SK-N-SH (cell line): Measurements from ENCODE around the gene ZNF605. TPM values are rescaled to one million over a fixed set of nuclear protein-coding genes. Genes with fewer than 3 reads are reported as not detected.

Source experiments
- CTCF ChIA-PET: fragments of 300-600, 350-600 bp; formaldehyde crosslinking; extraction: SDS; loops from one replicate; lab custom pipeline; 2021; lab: Yijun Ruan, JAX
- POLR2A ChIA-PET: fragments of 350-600 bp; sonication (Branson Sonifier 250); formaldehyde crosslinking; extraction: SDS; loops from one replicate; lab custom pipeline; 2020; ENCODE audit warnings: antibody characterized with exemption, inconsistent platforms; lab: Yijun Ruan, JAX
- DNase-seq: peaks from one replicate; pipeline ENCODE4 v3.0.0; 2012
- H2AFZ ChIP-seq: fragments of 200-600 bp; sonication (generic); 2 replicates; pipeline ENCODE4 v1.8.1; 2016; ENCODE audit warnings: antibody characterized with exemption, mild to moderate bottlenecking, low read depth
- H3F3A ChIP-seq: fragments of 200-600 bp; sonication (generic); replicated peaks from 2 replicates; pipeline ENCODE3; 2016; ENCODE audit warnings: antibody characterized with exemption, mild to moderate bottlenecking; ENCODE audit not compliant: insufficient read depth
- H3K27ac ChIP-seq, 2 experiments: fragments of 200-500 bp in 1 of 2; fragments of 200-600 bp in 1 of 2; sonication (Bioruptor generic) in 1 of 2; sonication (generic), shearing (Covaris generic) in 1 of 2; 2 replicates each; pipeline versions ENCODE4 v1.5.1 to v1.6.1; 2014 to 2016; ENCODE audit warnings: low read depth in 2 of 2, inconsistent platforms in 1 of 2, low read length in 1 of 2, mild to moderate bottlenecking in 1 of 2, mixed read lengths in 1 of 2
- H3K27me3 ChIP-seq: fragments of 200-600 bp; sonication (generic), shearing (Covaris generic); 2 replicates; pipeline ENCODE4 v1.6.1; 2016; ENCODE audit warnings: mixed run types; ENCODE audit not compliant: insufficient read depth
- H3K36me3 ChIP-seq, 2 experiments: fragments of 200-500 bp in 1 of 2; fragments of 200-600 bp in 1 of 2; sonication (Bioruptor generic) in 1 of 2; sonication (generic) in 1 of 2; replicated peaks in 1 of 2; 2 replicates each; pipeline versions ENCODE3 to v1.5.1; 2014 to 2016; ENCODE audit warnings: low read length in 1 of 2, mild to moderate bottlenecking in 1 of 2; ENCODE audit not compliant: insufficient read depth in 2 of 2, control insufficient read depth in 1 of 2
- H3K4me1 ChIP-seq, 2 experiments: fragments of 200-500 bp in 1 of 2; fragments of 200-600 bp in 1 of 2; sonication (Bioruptor generic) in 1 of 2; sonication (generic), shearing (Covaris generic) in 1 of 2; 2 replicates each; pipeline versions ENCODE4 v1.5.1 to v1.6.1; 2014 to 2016; ENCODE audit warnings: low read depth in 1 of 2, low read length in 1 of 2, mixed run types in 1 of 2; ENCODE audit not compliant: insufficient read depth in 2 of 2, control insufficient read depth in 1 of 2
- H3K4me2 ChIP-seq: fragments of 200-600 bp; sonication (generic), shearing (Covaris generic); 2 replicates; pipeline ENCODE4 v1.6.1; 2017; ENCODE audit warnings: mixed run types
- H3K4me3 ChIP-seq, 2 experiments: fragments of 200-500 bp in 1 of 2; fragments of 200-600 bp in 1 of 2; sonication (Bioruptor generic) in 1 of 2; sonication (generic), shearing (Covaris generic) in 1 of 2; 2 replicates each; pipeline versions ENCODE4 v1.5.1 to v1.8.1; 2014 to 2016; ENCODE audit warnings: low read depth in 2 of 2, inconsistent platforms in 1 of 2, low read length in 1 of 2, mild to moderate bottlenecking in 1 of 2, mixed read lengths in 1 of 2, moderate library complexity in 1 of 2
- H3K79me2 ChIP-seq: fragments of 200-600 bp; sonication (generic); 2 replicates; pipeline ENCODE4 v1.8.1; 2017; ENCODE audit warnings: mild to moderate bottlenecking; ENCODE audit not compliant: insufficient read depth
- H3K9ac ChIP-seq: fragments of 200-600 bp; sonication (generic); 2 replicates; pipeline ENCODE4 v1.6.1; 2017; ENCODE audit warnings: mixed run types
- H3K9me2 ChIP-seq: fragments of 200-600 bp; sonication (generic); 2 replicates; pipeline ENCODE4 v1.6.1; 2017; ENCODE audit warnings: mixed run types
- H3K9me3 ChIP-seq: fragments of 200-600 bp; sonication (generic); 2 replicates; pipeline ENCODE4 v1.6.1; 2017; ENCODE audit warnings: mixed run types, mild to moderate bottlenecking, moderate library complexity
- H4K20me1 ChIP-seq: fragments of 200-600 bp; sonication (generic); 2 replicates; pipeline ENCODE4 v1.6.1; 2017; ENCODE audit warnings: mild to moderate bottlenecking, mixed run types; ENCODE audit not compliant: insufficient read depth
- CHD2 ChIP-seq: fragments of 150-350 bp; IDR thresholded peaks from 2 replicates; pipeline ENCODE4 v1.6.1; 2018; ENCODE audit warnings: low read length; ENCODE audit not compliant: partially characterized antibody
- EZH2phosphoT487 ChIP-seq: fragments of 200-600 bp; sonication (generic); IDR thresholded peaks from 2 replicates; pipeline ENCODE4 v1.6.1; 2017; ENCODE audit warnings: low read depth, mixed run types, mild to moderate bottlenecking, antibody characterized with exemption, moderate library complexity, borderline replicate concordance
- FOSL2 ChIP-seq: IDR thresholded peaks from 2 replicates; pipeline ENCODE4 v1.4.0; 2012; ENCODE audit warnings: low read depth, mild to moderate bottlenecking, moderate library complexity, borderline replicate concordance
- FOXM1 ChIP-seq: IDR thresholded peaks from 2 replicates; pipeline ENCODE4 v1.4.0; 2012; ENCODE audit warnings: low read depth, mild to moderate bottlenecking
- GABPA ChIP-seq: IDR thresholded peaks from 2 replicates; pipeline ENCODE4 v1.4.0; 2012; ENCODE audit warnings: low read depth, mild to moderate bottlenecking
- GATA2 ChIP-seq: sonication (generic); formaldehyde crosslinking; IDR thresholded peaks from 2 replicates; pipeline ENCODE4 v1.5.0; 2020; ENCODE audit warnings: mild to moderate bottlenecking, missing genetic modification reagents
- IRF3 ChIP-seq: fragments of 150-350 bp; IDR thresholded peaks from 2 replicates; pipeline ENCODE4 v1.6.1; 2016; ENCODE audit warnings: mild to moderate bottlenecking, low read depth, low read length
- JUND ChIP-seq: IDR thresholded peaks from 2 replicates; pipeline ENCODE4 v1.4.0; 2012
- MXI1 ChIP-seq: IDR thresholded peaks from 2 replicates; pipeline ENCODE4 v1.6.1; 2012; ENCODE audit warnings: mild to moderate bottlenecking, low read depth, low read length, improper control_type of control experiment
- NRF1 ChIP-seq: IDR thresholded peaks from 2 replicates; pipeline ENCODE4 v1.6.1; 2012; ENCODE audit warnings: low read depth, mild to moderate bottlenecking, low read length
- RAD21 ChIP-seq: IDR thresholded peaks from 2 replicates; pipeline ENCODE4 v1.6.1; 2012; ENCODE audit warnings: mild to moderate bottlenecking, low read length
- SMC3 ChIP-seq: IDR thresholded peaks from 2 replicates; pipeline ENCODE4 v1.6.1; 2012; ENCODE audit warnings: low read depth, low read length, improper control_type of control experiment
- TCF12 ChIP-seq: IDR thresholded peaks from 2 replicates; pipeline ENCODE4 v1.4.0; 2012
- TEAD4 ChIP-seq: IDR thresholded peaks from 2 replicates; pipeline ENCODE4 v1.4.0; 2012; ENCODE audit warnings: mild to moderate bottlenecking, borderline replicate concordance; ENCODE audit not compliant: insufficient read depth
- YY1 ChIP-seq: IDR thresholded peaks from 2 replicates; pipeline ENCODE4 v1.4.0; 2012; ENCODE audit warnings: low read depth, mild to moderate bottlenecking
- WGBS: methylation state at CpG from one replicate; pipeline ENCODE4 v1.1.6; 2017; ENCODE audit warnings: low lambda C conversion rate; 5-methylcytosine and 5-hydroxymethylcytosine counted together
- polyA plus RNA-seq, 3 experiments: library from polyadenylated mRNA; depleted of rRNA; stranded (reverse); fragments of >200 nt; gene quantifications; 2 replicates each; pipeline ENCODE4 v1.2.3, GENCODE V29; 2012
- TF ChIP-seq, protein P1 (sequence below): IDR thresholded peaks from 2 replicates; pipeline ENCODE4 v1.4.0; 2012; ENCODE audit warnings: low read depth
- TF ChIP-seq, protein P2 (sequence below): fragments of 200-600 bp; sonication (generic); IDR thresholded peaks from 2 replicates; pipeline ENCODE4 v1.6.1; 2017; ENCODE audit warnings: antibody characterized with exemption, mild to moderate bottlenecking, moderate library complexity
- TF ChIP-seq, protein P3 (sequence below): IDR thresholded peaks from 2 replicates; pipeline ENCODE4 v1.4.0; 2012; ENCODE audit warnings: low read depth, borderline replicate concordance
- TF ChIP-seq, protein P4 (sequence below): IDR thresholded peaks from 2 replicates; pipeline ENCODE4 v1.6.1; 2012; ENCODE audit warnings: mild to moderate bottlenecking, low read depth, low read length, moderate library complexity
- TF ChIP-seq, protein P5 (sequence below): IDR thresholded peaks from 2 replicates; pipeline ENCODE4 v1.4.0; 2012; ENCODE audit warnings: low read depth, borderline replicate concordance
- TF ChIP-seq, protein P6 (sequence below): IDR thresholded peaks from 2 replicates; pipeline ENCODE4; 2012

ZNF605 gene
- 4.0 and 6.9 TPM in 2 replicates for polyA plus RNA-seq (2012; rRNA removed)
- 2.6 and 2.9 TPM in 2 replicates for polyA plus RNA-seq (2012; cell fraction: cytosol; rRNA removed)
- 10.6 and 23.4 TPM in 2 replicates for polyA plus RNA-seq (2012; cell fraction: nucleus; rRNA removed)

DNA sequence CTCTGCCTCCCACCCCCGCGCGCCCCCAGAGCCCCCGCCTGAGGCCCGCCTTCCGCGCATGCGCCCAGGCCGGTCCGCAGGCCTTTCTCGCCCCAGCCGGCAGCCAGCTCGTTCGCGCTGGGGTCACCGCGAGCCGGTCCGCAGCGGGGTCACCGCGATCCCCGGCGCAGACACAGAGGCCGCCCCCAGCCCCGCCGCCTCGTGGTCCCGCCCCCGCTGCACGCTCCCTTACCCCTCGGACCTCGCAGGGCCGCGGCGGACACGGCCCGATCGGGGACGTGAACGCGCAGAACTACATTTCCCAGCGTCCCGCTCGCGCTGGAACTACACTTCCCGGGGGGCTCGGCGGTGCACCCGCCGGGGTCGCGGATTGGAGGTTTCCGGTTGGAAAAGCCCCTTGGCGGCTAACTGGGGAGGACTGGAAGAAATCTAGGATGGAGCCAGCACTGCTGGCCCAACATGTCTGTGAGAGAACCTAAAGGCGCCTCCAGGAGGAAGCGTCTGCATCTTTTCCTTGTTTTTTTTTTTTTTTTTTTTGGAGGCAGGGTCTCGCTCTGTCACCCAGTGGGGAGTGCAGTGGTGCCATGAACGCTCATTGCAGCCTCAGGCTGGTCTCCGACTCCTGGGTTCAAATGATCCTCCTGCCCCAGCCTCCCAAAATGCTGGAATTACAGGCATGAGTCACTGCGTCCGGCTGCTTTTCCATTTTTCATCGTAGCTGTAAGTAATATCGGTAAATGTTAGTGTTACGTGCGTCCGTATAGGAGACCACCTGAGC is at the start of gene ZNF605:
TSS of gene ZNF605 (minus strand) at position 296 of the 778 bp plus-strand sequence. CDS start 10,671 bp downstream, outside the sequence.
- peak within 1 kb of the TSS; percentile 36 to 71 for H3K27ac ChIP-seq
- no peaks in the 10 kb centered on the region for H3K27me3 ChIP-seq
- CTCF ChIA-PET: no interaction called here
- H3F3A ChIP-seq: no peaks in the 10 kb centered on the region
- POLR2A ChIA-PET: interaction anchor here (1.0 to 1.5 kb wide), 2 partner anchors 30 to 124 kb away, joined by 3 to 5 read pairs; partner anchors contain the start of gene ZNF26
- H3K79me2 ChIP-seq: peaks cover 35% of the 10 kb centered on the region
- H3K9me3 ChIP-seq: no peaks in the 10 kb centered on the region
- peak within 1 kb of the TSS; percentile 94 for H2AFZ ChIP-seq
- peak within 1 kb of the TSS; percentile 82 for H3K4me2 ChIP-seq
- H3K4me3 ChIP-seq: peak within 1 kb of the TSS; percentile 55 to 78
- peak within 1 kb of the TSS; percentile 72 for H3K9ac ChIP-seq
- no peaks in the 10 kb centered on the region for H4K20me1 ChIP-seq
- peak; percentile 97 for DNase-seq
- 1% methylated on average over 26 of the region's 67 CpGs for WGBS
- peaks cover 0 to 7% of the 10 kb centered on the region in 2 experiments; a peak in 1 of 4 replicates for H3K4me1 ChIP-seq
- no peaks in the 10 kb centered on the region for H3K9me2 ChIP-seq
- H3K36me3 ChIP-seq: peaks cover 0 to 4% of the 10 kb centered on the region in 2 experiments
- no peak for TF ChIP-seq FOXM1
- no peak for TF ChIP-seq TEAD4
- no peak for TF ChIP-seq GATA2 (CRISPR knock-in tag)
- TF ChIP-seq TCF12: no peak
- TF ChIP-seq, protein P1, sequence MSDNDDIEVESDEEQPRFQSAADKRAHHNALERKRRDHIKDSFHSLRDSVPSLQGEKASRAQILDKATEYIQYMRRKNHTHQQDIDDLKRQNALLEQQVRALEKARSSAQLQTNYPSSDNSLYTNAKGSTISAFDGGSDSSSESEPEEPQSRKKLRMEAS: peak; percentile 56; the same call in 1 of the 2 replicates
- TF ChIP-seq, protein P2, sequence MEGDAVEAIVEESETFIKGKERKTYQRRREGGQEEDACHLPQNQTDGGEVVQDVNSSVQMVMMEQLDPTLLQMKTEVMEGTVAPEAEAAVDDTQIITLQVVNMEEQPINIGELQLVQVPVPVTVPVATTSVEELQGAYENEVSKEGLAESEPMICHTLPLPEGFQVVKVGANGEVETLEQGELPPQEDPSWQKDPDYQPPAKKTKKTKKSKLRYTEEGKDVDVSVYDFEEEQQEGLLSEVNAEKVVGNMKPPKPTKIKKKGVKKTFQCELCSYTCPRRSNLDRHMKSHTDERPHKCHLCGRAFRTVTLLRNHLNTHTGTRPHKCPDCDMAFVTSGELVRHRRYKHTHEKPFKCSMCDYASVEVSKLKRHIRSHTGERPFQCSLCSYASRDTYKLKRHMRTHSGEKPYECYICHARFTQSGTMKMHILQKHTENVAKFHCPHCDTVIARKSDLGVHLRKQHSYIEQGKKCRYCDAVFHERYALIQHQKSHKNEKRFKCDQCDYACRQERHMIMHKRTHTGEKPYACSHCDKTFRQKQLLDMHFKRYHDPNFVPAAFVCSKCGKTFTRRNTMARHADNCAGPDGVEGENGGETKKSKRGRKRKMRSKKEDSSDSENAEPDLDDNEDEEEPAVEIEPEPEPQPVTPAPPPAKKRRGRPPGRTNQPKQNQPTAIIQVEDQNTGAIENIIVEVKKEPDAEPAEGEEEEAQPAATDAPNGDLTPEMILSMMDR: 0 out of 2 replicates have a peak, but pooled peaks have one; percentile 6
- peak; percentile 95 for TF ChIP-seq CHD2
- 0 out of 2 replicates have a peak, but pooled peaks have one; percentile 63 for TF ChIP-seq YY1
- TF ChIP-seq, protein P3, sequence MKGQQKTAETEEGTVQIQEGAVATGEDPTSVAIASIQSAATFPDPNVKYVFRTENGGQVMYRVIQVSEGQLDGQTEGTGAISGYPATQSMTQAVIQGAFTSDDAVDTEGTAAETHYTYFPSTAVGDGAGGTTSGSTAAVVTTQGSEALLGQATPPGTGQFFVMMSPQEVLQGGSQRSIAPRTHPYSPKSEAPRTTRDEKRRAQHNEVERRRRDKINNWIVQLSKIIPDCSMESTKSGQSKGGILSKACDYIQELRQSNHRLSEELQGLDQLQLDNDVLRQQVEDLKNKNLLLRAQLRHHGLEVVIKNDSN: no peak
- TF ChIP-seq RAD21: no peak
- TF ChIP-seq, protein P4, sequence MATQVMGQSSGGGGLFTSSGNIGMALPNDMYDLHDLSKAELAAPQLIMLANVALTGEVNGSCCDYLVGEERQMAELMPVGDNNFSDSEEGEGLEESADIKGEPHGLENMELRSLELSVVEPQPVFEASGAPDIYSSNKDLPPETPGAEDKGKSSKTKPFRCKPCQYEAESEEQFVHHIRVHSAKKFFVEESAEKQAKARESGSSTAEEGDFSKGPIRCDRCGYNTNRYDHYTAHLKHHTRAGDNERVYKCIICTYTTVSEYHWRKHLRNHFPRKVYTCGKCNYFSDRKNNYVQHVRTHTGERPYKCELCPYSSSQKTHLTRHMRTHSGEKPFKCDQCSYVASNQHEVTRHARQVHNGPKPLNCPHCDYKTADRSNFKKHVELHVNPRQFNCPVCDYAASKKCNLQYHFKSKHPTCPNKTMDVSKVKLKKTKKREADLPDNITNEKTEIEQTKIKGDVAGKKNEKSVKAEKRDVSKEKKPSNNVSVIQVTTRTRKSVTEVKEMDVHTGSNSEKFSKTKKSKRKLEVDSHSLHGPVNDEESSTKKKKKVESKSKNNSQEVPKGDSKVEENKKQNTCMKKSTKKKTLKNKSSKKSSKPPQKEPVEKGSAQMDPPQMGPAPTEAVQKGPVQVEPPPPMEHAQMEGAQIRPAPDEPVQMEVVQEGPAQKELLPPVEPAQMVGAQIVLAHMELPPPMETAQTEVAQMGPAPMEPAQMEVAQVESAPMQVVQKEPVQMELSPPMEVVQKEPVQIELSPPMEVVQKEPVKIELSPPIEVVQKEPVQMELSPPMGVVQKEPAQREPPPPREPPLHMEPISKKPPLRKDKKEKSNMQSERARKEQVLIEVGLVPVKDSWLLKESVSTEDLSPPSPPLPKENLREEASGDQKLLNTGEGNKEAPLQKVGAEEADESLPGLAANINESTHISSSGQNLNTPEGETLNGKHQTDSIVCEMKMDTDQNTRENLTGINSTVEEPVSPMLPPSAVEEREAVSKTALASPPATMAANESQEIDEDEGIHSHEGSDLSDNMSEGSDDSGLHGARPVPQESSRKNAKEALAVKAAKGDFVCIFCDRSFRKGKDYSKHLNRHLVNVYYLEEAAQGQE: no peak
- TF ChIP-seq SMC3: no peak
- TF ChIP-seq, protein P5, sequence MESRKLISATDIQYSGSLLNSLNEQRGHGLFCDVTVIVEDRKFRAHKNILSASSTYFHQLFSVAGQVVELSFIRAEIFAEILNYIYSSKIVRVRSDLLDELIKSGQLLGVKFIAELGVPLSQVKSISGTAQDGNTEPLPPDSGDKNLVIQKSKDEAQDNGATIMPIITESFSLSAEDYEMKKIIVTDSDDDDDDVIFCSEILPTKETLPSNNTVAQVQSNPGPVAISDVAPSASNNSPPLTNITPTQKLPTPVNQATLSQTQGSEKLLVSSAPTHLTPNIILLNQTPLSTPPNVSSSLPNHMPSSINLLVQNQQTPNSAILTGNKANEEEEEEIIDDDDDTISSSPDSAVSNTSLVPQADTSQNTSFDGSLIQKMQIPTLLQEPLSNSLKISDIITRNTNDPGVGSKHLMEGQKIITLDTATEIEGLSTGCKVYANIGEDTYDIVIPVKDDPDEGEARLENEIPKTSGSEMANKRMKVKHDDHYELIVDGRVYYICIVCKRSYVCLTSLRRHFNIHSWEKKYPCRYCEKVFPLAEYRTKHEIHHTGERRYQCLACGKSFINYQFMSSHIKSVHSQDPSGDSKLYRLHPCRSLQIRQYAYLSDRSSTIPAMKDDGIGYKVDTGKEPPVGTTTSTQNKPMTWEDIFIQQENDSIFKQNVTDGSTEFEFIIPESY: no peak
- peak; percentile 39; the same call in 1 of the 2 replicates for TF ChIP-seq NRF1
- TF ChIP-seq, protein P6, sequence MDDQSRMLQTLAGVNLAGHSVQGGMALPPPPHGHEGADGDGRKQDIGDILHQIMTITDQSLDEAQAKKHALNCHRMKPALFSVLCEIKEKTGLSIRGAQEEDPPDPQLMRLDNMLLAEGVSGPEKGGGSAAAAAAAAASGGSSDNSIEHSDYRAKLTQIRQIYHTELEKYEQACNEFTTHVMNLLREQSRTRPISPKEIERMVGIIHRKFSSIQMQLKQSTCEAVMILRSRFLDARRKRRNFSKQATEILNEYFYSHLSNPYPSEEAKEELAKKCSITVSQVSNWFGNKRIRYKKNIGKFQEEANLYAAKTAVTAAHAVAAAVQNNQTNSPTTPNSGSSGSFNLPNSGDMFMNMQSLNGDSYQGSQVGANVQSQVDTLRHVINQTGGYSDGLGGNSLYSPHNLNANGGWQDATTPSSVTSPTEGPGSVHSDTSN: no peak
- peak; percentile 68 for TF ChIP-seq MXI1
- peak; percentile 85 for TF ChIP-seq GABPA
- TF ChIP-seq IRF3: no peak
- no peak for TF ChIP-seq FOSL2
- no peak for TF ChIP-seq JUND
- no peak for TF ChIP-seq EZH2phosphoT487
